Psoas muscle (tissue), 8 donors: ENCODE measurements around the gene TMEM239. TPM values are rescaled to one million over a fixed set of nuclear protein-coding genes. Genes with fewer than 3 reads are reported as not detected.

Experiments used
- ATAC-seq, 4 donors: fragments of 200-7000 bp; cut with Tn5 transposase; one replicate each; pipeline ENCODE4 v1.9.1; 2020; ENCODE audit warnings: moderate library complexity in 3 of 4, mild to moderate bottlenecking in 2 of 4
- DNase-seq, 2 donors: peaks; one replicate each; pipeline ENCODE4 v3.0.0-alpha.2; 2020
- H3K27ac ChIP-seq: fragments of 200-600 bp; one replicate; pipeline ENCODE4 v1.8.0; 2022
- H3K27me3 ChIP-seq, 3 donors: fragments of 200-600 bp in 1 of 3; one replicate each; pipeline versions ENCODE4 v1.6.1 to v1.8.0; 2013 to 2022; ENCODE audit warnings: low read length in 2 of 3, mild to moderate bottlenecking in 2 of 3, moderate library complexity in 1 of 3; ENCODE audit not compliant: insufficient read depth in 3 of 3
- H3K36me3 ChIP-seq, 2 donors: fragments of 200-600 bp in 1 of 2; one replicate each; pipeline versions ENCODE4 v1.6.1 to v1.8.0; 2013 to 2022; ENCODE audit warnings: low read depth in 1 of 2, mild to moderate bottlenecking in 1 of 2, moderate library complexity in 1 of 2; ENCODE audit not compliant: insufficient read depth in 1 of 2
- H3K4me1 ChIP-seq: fragments of 200-600 bp; one replicate; pipeline ENCODE4 v1.8.0; 2022
- H3K4me3 ChIP-seq: fragments of 200-600 bp; one replicate; pipeline ENCODE4 v1.8.0; 2022; ENCODE audit warnings: mild to moderate bottlenecking
- H3K9me3 ChIP-seq: fragments of 200-600 bp; one replicate; pipeline ENCODE4 v1.8.0; 2022
- CTCF ChIP-seq: fragments of 200-600 bp; IDR thresholded peaks from one replicate; pipeline ENCODE4 v1.8.0; 2022; ENCODE audit warnings: antibody characterized with exemption
- WGBS, 3 donors: extraction: QIAGEN DNeasy Blood & Tissue Kit; methylation state at CpG; one replicate each; pipeline versions ENCODE4 v1.1.6 to v1.1.7; 2013; 5-methylcytosine and 5-hydroxymethylcytosine counted together
- intact Hi-C, 2 donors: fragments of 100-400 bp; cut with DNase I; formaldehyde crosslinking; loops; one replicate each; pipeline versions ENCODE4 v1.11.0 to v1.14.2; 2022
- polyA plus RNA-seq, 3 donors: library from polyadenylated mRNA; stranded (reverse); fragments of 200-250 nt; gene quantifications; one replicate each; pipeline ENCODE4 v1.2.3, GENCODE V29; 2013
- total RNA-seq, 4 donors: library from RNA; stranded (reverse); fragmentation: NEBNext Ultra II Directional in 2 of 4; extraction: Animal tissue kit (Norgen Biotek cat#: 25700) in 2 of 4; gene quantifications; one replicate each; pipeline versions ENCODE4 v1.2.1 to v1.2.4, GENCODE V29; 2021 to 2023
- donor health status: healthy with polysubstance abuse.
- donor health status: DM: no; HTN: no; CAD: no; lungs with moderate emphysema.
- donor health status: Bipolar disorder and iron deficiency.
- donor health status: healthy.
- donor health status: DM: yes; HTN: yes; CAD: no.
- donor health status: DM: no; HTN: no; CAD: no.
- donor health status: DM: no; HTN: no; CAD: no.
- donor health status: DM: yes; HTN: yes; CAD: no.

Gene TMEM239
- total and polyA plus RNA-seq, 7 donors = not detected

- TF ChIP-seq CTCF = no peak
- peaks cover 3 to 5% (median 4%) of the 10 kb centered on the region in 3 donors for H3K27me3 ChIP-seq
- ATAC-seq (no peak), DNase-seq (no peak)
- H3K4me3 ChIP-seq = no peak overlapping the region
- no peaks in the 10 kb centered on the region for H3K4me1 ChIP-seq
- H3K36me3 ChIP-seq = no peaks in the 10 kb centered on the region
- H3K27ac ChIP-seq = no peak overlapping the region
- intact Hi-C loops = no loop called here
- 77 to 89% (median 85%) methylated on average over 9 of the region's 9 CpGs for WGBS, 3 donors
- H3K9me3 ChIP-seq = peaks cover 5% of the 10 kb centered on the region
These were observed 42.4 kb upstream of the TMEM239 start for GRCh38 chr20:2773812-2774211.

- no peak for DNase-seq
- Histone ChIP-seq H3K4me3 (no peak overlapping the region), H3K36me3 (no peaks in the 10 kb centered on the region), H3K4me1 (no peaks in the 10 kb centered on the region), H3K9me3 (peaks cover 5% of the 10 kb centered on the region), H3K27ac (no peak overlapping the region), H3K27me3 (peaks cover 3 to 5% (median 4%) of the 10 kb centered on the region in 3 donors)
- WGBS, 3 donors = 84 to 92% (median 90%) methylated on average over 3 of the region's 3 CpGs
- TF ChIP-seq CTCF = no peak
- intact Hi-C loops = no loop called here
- ATAC-seq = no peak
These were observed 41.0 kb upstream of the TMEM239 start for GRCh38 chr20:2775139-2775538.

GRCh38 chr20:2778602-2779321 is 37.4 kb upstream of the TMEM239 start:
- Histone ChIP-seq H3K36me3 (no peaks in the 10 kb centered on the region), H3K4me1 (no peaks in the 10 kb centered on the region), H3K9me3 (peaks cover 5% of the 10 kb centered on the region), H3K27ac (no peak overlapping the region), H3K4me3 (no peak overlapping the region), H3K27me3 (peaks cover 3 to 4% (median 4%) of the 10 kb centered on the region in 3 donors)
- no peak for TF ChIP-seq CTCF
- ATAC-seq (no peak), DNase-seq (no peak)
- intact Hi-C loops = no loop called here
- 78 to 80% (median 78%) methylated on average over 10 of the region's 10 CpGs for WGBS, 3 donors

GRCh38 chr20:2780948-2781347 is 35.2 kb upstream of the TMEM239 start:
- Histone ChIP-seq H3K36me3 (no peaks in the 10 kb centered on the region), H3K27me3 (peaks cover 0 to 2% (median 1%) of the 10 kb centered on the region in 3 donors), H3K4me1 (no peaks in the 10 kb centered on the region), H3K4me3 (no peak overlapping the region), H3K27ac (no peak overlapping the region), H3K9me3 (no peaks in the 10 kb centered on the region)
- DNase-seq = no peak
- TF ChIP-seq CTCF = no peak
- intact Hi-C loops = no loop called here
- no peak for ATAC-seq
- 30 to 49% (median 38%) methylated on average over 3 of the region's 3 CpGs for WGBS, 3 donors
